HG02852 (cell line): ENCODE data around the gene DHDH.

ENCODE experiments used
- ATAC-seq: cut with Tn5 transposase; IDR thresholded peaks from one replicate; pipeline ENCODE4 v1.9.1; 2021; ENCODE audit warnings: mild to moderate bottlenecking, moderate library complexity; ENCODE audit not compliant: unreplicated experiment

The DHDH gene

GRCh38 chr19:48989701-48990291 is 56.3 kb downstream of the DHDH start:
- no peak for ATAC-seq

GRCh38 chr19:48990400-48990799 is 56.9 kb downstream of the DHDH start:
- no peak for ATAC-seq

- ATAC-seq: no peak
Observed at GRCh38 chr19:48991011-48991609, 57.6 kb downstream of the DHDH start.

- ATAC-seq: no peak
Observed at GRCh38 chr19:48991873-48992580, 58.5 kb downstream of the DHDH start.

GRCh38 chr19:48992581-48993174 is 59.2 kb downstream of the DHDH start:
- no peak for ATAC-seq

- peak; percentile 85 for ATAC-seq
Observed at GRCh38 chr19:48993175-48994034, 59.9 kb downstream of the DHDH start, which contains the start of the genes GYS1 and RUVBL2. Gene GYS1, minus strand, starts transcription at chr19:48993309. Its CDS starts 197 bp downstream, at chr19:48993112. Gene RUVBL2, plus strand, starts transcription at chr19:48993887. Its CDS starts 25 bp downstream, at chr19:48993912.

GRCh38 chr19:48994035-48994386 is 60.5 kb downstream of the DHDH start:
- no peak for ATAC-seq
